Measurements from ENCODE around the gene ESRRB.

Gene ESRRB

GRCh38 chr14:76375947-76376404, at the start of gene ESRRB:
Gene ESRRB (plus strand): TSS chr14:76376137. CDS start chr14:76376402, 265 bp downstream.
- DNase-seq: peak in 1 of 14 donors; percentile 5

GRCh38 chr14:76326918-76327689, 48.8 kb upstream of the ESRRB start:
- DNase-seq: peak in 7 of 14 donors; percentile 4 to 34 (median 10)

- DNase-seq: no peak
Observed at GRCh38 chr14:76328457-76329137, 47.3 kb upstream of the ESRRB start.

GRCh38 chr14:76329154-76329928, 46.6 kb upstream of the ESRRB start:
- no peak for DNase-seq

GRCh38 chr14:76329951-76330350, 46.0 kb upstream of the ESRRB start:
- DNase-seq: no peak

GRCh38 chr14:76330411-76331327, 45.3 kb upstream of the ESRRB start:
- no peak for DNase-seq

GRCh38 chr14:76331328-76332011, 44.5 kb upstream of the ESRRB start:
- no peak for DNase-seq

- DNase-seq: no peak
Observed at GRCh38 chr14:76333664-76334063, 42.3 kb upstream of the ESRRB start.

GRCh38 chr14:76334316-76334715, 41.6 kb upstream of the ESRRB start:
- DNase-seq: no peak

GRCh38 chr14:76336876-76337275, 39.1 kb upstream of the ESRRB start:
- DNase-seq: no peak

- DNase-seq: no peak
Observed at GRCh38 chr14:76337635-76338545, 38.0 kb upstream of the ESRRB start.

GRCh38 chr14:76339728-76340615, 36.0 kb upstream of the ESRRB start:
- DNase-seq: no peak

GRCh38 chr14:76343386-76343785, 32.6 kb upstream of the ESRRB start:
- DNase-seq: no peak

- no peak for DNase-seq
Observed at GRCh38 chr14:76346391-76347160, 29.4 kb upstream of the ESRRB start.

- DNase-seq: peak in 4 of 14 donors; percentile 1 to 81 (median 9)
Observed at GRCh38 chr14:76348898-76349297, 27.0 kb upstream of the ESRRB start.

- no peak for DNase-seq
Observed at GRCh38 chr14:76349993-76350392, 25.9 kb upstream of the ESRRB start.

GRCh38 chr14:76350671-76351070, 25.3 kb upstream of the ESRRB start:
- DNase-seq: no peak

GRCh38 chr14:76351941-76352340, 24.0 kb upstream of the ESRRB start:
- no peak for DNase-seq
